Epithelial cell of prostate (primary cell): ENCODE results near the gene FAM149A.
A peak's percentile ranks its signal among the peaks of the same experiment; 100 is the strongest.

Source experiments
- DNase-seq: peaks from one replicate; pipeline ENCODE4 v3.0.0-alpha.2; 2011; ENCODE audit warnings: low read depth, low spot score
- H3K27ac ChIP-seq: fragments of 450-650 bp; 2 replicates; pipeline ENCODE4 v1.5.1; 2017; ENCODE audit warnings: mild to moderate bottlenecking

FAM149A gene

GRCh38 chr4:186150926-186151325 is 46.4 kb downstream of the FAM149A start:
- no peak for DNase-seq
- H3K27ac ChIP-seq, result no peak overlapping the region

- H3K27ac ChIP-seq, result no peak overlapping the region
- DNase-seq, result no peak
Measured at GRCh38 chr4:186151499-186151898, 47.0 kb downstream of the FAM149A start.

GRCh38 chr4:186158021-186158813 is 53.7 kb downstream of the FAM149A start:
- no peak overlapping the region for H3K27ac ChIP-seq
- DNase-seq, result no peak

GRCh38 chr4:186158966-186159365 is 54.5 kb downstream of the FAM149A start:
- no peak overlapping the region for H3K27ac ChIP-seq
- no peak for DNase-seq

- DNase-seq, result no peak
- H3K27ac ChIP-seq, result no peak overlapping the region
Measured at GRCh38 chr4:186159613-186160012, 55.1 kb downstream of the FAM149A start.

- no peak for DNase-seq
- no peak overlapping the region for H3K27ac ChIP-seq
Measured at GRCh38 chr4:186161138-186161537, 56.6 kb downstream of the FAM149A start.

- no peak overlapping the region for H3K27ac ChIP-seq
- DNase-seq, result no peak
Measured at GRCh38 chr4:186166852-186167512, 62.5 kb downstream of the FAM149A start.

GRCh38 chr4:186167605-186168004 is 63.1 kb downstream of the FAM149A start:
- no peak overlapping the region for H3K27ac ChIP-seq
- no peak for DNase-seq

GRCh38 chr4:186168750-186169149 is 64.2 kb downstream of the FAM149A start:
- no peak for DNase-seq

GRCh38 chr4:186169333-186169944 is 64.9 kb downstream of the FAM149A start:
- DNase-seq, result no peak
- no peak overlapping the region for H3K27ac ChIP-seq

More at GRCh38 chr4:186168750-186169149, 64.2 kb downstream of the FAM149A start:
- H3K27ac ChIP-seq, result no peak overlapping the region

GRCh38 chr4:186169945-186170802 is 65.7 kb downstream of the FAM149A start:
- DNase-seq, result no peak
- no peak overlapping the region for H3K27ac ChIP-seq

GRCh38 chr4:186170966-186171365 is 66.5 kb downstream of the FAM149A start:
- no peak overlapping the region for H3K27ac ChIP-seq
- no peak for DNase-seq

GRCh38 chr4:186172546-186172945 is 68.0 kb downstream of the FAM149A start:
- no peak overlapping the region for H3K27ac ChIP-seq
- no peak for DNase-seq

- H3K27ac ChIP-seq, result no peak overlapping the region
- DNase-seq, result no peak
Measured at GRCh38 chr4:186188107-186188506, 83.6 kb downstream of the FAM149A start.

GRCh38 chr4:186189656-186190055 is 85.2 kb downstream of the FAM149A start:
- DNase-seq, result no peak
- H3K27ac ChIP-seq, result no peak overlapping the region

- no peak for DNase-seq
Measured at GRCh38 chr4:186190581-186191199, 86.2 kb downstream of the FAM149A start.

GRCh38 chr4:186191200-186192065 is 86.9 kb downstream of the FAM149A start, which contains the start of gene CYP4V2:
Gene CYP4V2, plus strand, starts transcription at chr4:186191567. Its CDS starts 257 bp downstream, at chr4:186191824.
- H3K27ac ChIP-seq, result peak within 1 kb of the TSS; percentile 82
- DNase-seq, result no peak

More at GRCh38 chr4:186190581-186191199, 86.2 kb downstream of the FAM149A start:
- H3K27ac ChIP-seq, result peak overlapping the region; percentile 82

GRCh38 chr4:186192066-186192612 is 87.6 kb downstream of the FAM149A start:
- peak overlapping the region; percentile 82 for H3K27ac ChIP-seq
- no peak for DNase-seq
